Smooth muscle cell (in vitro differentiated cells): Measurements from ENCODE around the gene DIS3L2. TPM values are rescaled to one million over a fixed set of nuclear protein-coding genes. Genes with fewer than 3 reads are reported as not detected.

Source experiments
- DNase-seq: peaks from one replicate; lab custom pipeline; 2025; ENCODE audit not compliant: unreplicated experiment; lab: John Stamatoyannopoulos, UW
- H2AFZ ChIP-seq: fragments of 200-600 bp; sonication (generic); 2 replicates; pipeline ENCODE4 v1.6.0; 2016; ENCODE audit warnings: antibody characterized with exemption, low read depth, mild to moderate bottlenecking
- H3F3A ChIP-seq: fragments of 200-600 bp; sonication (generic); 2 replicates; pipeline ENCODE4 v1.6.0; 2017; ENCODE audit warnings: antibody characterized with exemption, low read depth
- H3K27ac ChIP-seq: fragments of 200-600 bp; sonication (generic); 2 replicates; pipeline ENCODE4 v1.5.1; 2016; ENCODE audit warnings: low read depth, mild to moderate bottlenecking
- H3K27me3 ChIP-seq: fragments of 200-600 bp; sonication (generic); 2 replicates; pipeline ENCODE4 v1.6.1; 2016; ENCODE audit warnings: low read depth, mild to moderate bottlenecking
- H3K36me3 ChIP-seq: fragments of 200-600 bp; sonication (generic); 2 replicates; pipeline ENCODE4 v1.5.1; 2016; ENCODE audit warnings: low read depth
- H3K4me1 ChIP-seq: fragments of 200-600 bp; sonication (generic); 2 replicates; pipeline ENCODE4 v1.5.1; 2016; ENCODE audit warnings: low read depth
- H3K4me2 ChIP-seq: fragments of 200-600 bp; sonication (generic); 2 replicates; pipeline ENCODE4 v1.6.0; 2016; ENCODE audit warnings: mild to moderate bottlenecking
- H3K4me3 ChIP-seq: fragments of 200-600 bp; sonication (generic); 2 replicates; pipeline ENCODE4 v1.5.1; 2016; ENCODE audit warnings: mild to moderate bottlenecking
- H3K79me2 ChIP-seq: fragments of 200-600 bp; sonication (generic); 2 replicates; pipeline ENCODE4 v1.6.0; 2016; ENCODE audit warnings: low read depth, mild to moderate bottlenecking
- H3K9ac ChIP-seq: fragments of 200-600 bp; sonication (generic); 2 replicates; pipeline ENCODE4 v1.6.0; 2016; ENCODE audit warnings: low read depth
- H3K9me3 ChIP-seq: fragments of 200-600 bp; sonication (generic); replicated peaks from 2 replicates; pipeline ENCODE4 v1.5.1; 2016; ENCODE audit warnings: low read depth
- H4K20me1 ChIP-seq: fragments of 200-600 bp; sonication (generic); 2 replicates; pipeline ENCODE4 v1.6.0; 2016; ENCODE audit warnings: low read depth
- CTCF ChIP-seq: fragments of 200-600 bp; sonication (generic); IDR thresholded peaks from 2 replicates; pipeline ENCODE4 v1.5.1; 2017; ENCODE audit warnings: borderline replicate concordance, mild to moderate bottlenecking, antibody characterized with exemption; ENCODE audit not compliant: insufficient read depth, poor library complexity, severe bottlenecking
- WGBS: methylation state at CpG from one replicate; pipeline ENCODE4 v1.1.7; 2016; ENCODE audit warnings: low lambda C conversion rate; 5-methylcytosine and 5-hydroxymethylcytosine counted together
- microRNA counts: library from miRNA; unstranded; fragments of <30 nt; microRNA quantifications from one replicate; lab custom pipeline; 2016
- microRNA-seq: library from miRNA; unstranded; fragments of <30 nt; microRNA quantifications from one replicate; pipeline ENCODE4, GENCODE V29; 2016; ENCODE audit warnings: borderline number of aligned reads
- polyA plus RNA-seq: library from polyadenylated mRNA; unstranded; fragments of >200 nt; fragmentation: Nextera tagmentation; extraction: Ambion mirVana; gene quantifications from 2 replicates; pipeline ENCODE4 v1.2.1, GENCODE V29; 2016
- small RNA-seq: library from RNA; depleted of rRNA; stranded (forward); fragments of <200 nt; gene quantifications from one replicate; pipeline ENCODE3, GENCODE V24; 2014
- total RNA-seq: library from RNA; depleted of rRNA; stranded (reverse); fragments of >200 nt; gene quantifications from 2 replicates; pipeline ENCODE4 v1.2.3, GENCODE V29; 2014

DIS3L2 gene
- total and polyA plus RNA-seq, 2 experiments from 2014 or later = 11.4 to 25.2 TPM

- H4K20me1 ChIP-seq = no peaks in the 10 kb centered on the region
- WGBS = 49% methylated on average over 22 of the region's 23 CpGs
- no peaks in the 10 kb centered on the region for H3K9me3 ChIP-seq
- peak overlapping the region; percentile 82 for H3K27ac ChIP-seq
- no peaks in the 10 kb centered on the region for H3K79me2 ChIP-seq
- peak overlapping the region; percentile 10 for H3K4me3 ChIP-seq
- H2AFZ ChIP-seq = no peak overlapping the region
- H3K4me2 ChIP-seq = peak overlapping the region; percentile 68
- peaks cover 15% of the 10 kb centered on the region for H3K4me1 ChIP-seq
- peaks cover 11% of the 10 kb centered on the region for H3K27me3 ChIP-seq
- DNase-seq = no peak
- H3K36me3 ChIP-seq = no peaks in the 10 kb centered on the region
- H3K9ac ChIP-seq = peak overlapping the region; percentile 67
- H3F3A ChIP-seq = peaks cover 7% of the 10 kb centered on the region
- no peak for TF ChIP-seq CTCF
These were observed 424.9 kb downstream of the DIS3L2 start for GRCh38 chr2:232386490-232386739.

MicroRNAs encoded within 50 kb of the gene (microRNA counts, 767-probe panel; counts per million panel counts)
- microRNA hsa-miR-562 (lab: Ali Mortazavi, UCI) = 183 counts per million

Small RNA genes lying within 50 kb of the gene (microRNA-seq; reads per million reads assigned to microRNA genes)
- not detected for gene MIR562

Small RNA genes lying within 50 kb of the gene (small RNA-seq; reads per million reads assigned to genes)
- gene AC068134.3 (not detected), gene AC068134.4 (not detected), gene MIR562 (not detected)

Other genes starting within 250 kb of the DIS3L2 start
- gene PDE6D, start 180.4 kb upstream of the DIS3L2 start, total RNA-seq = 30.0 and 54.9 TPM in 2 replicates
- gene PDE6D, start 180.4 kb upstream of the DIS3L2 start, polyA plus RNA-seq = 32.7 and 34.4 TPM in 2 replicates
- gene COPS7B, start 175.3 kb upstream of the DIS3L2 start, total RNA-seq = 27.2 and 29.7 TPM in 2 replicates
- 33.9 and 41.8 TPM in 2 replicates for gene COPS7B, start 175.3 kb upstream of the DIS3L2 start, polyA plus RNA-seq
- not detected in 2 replicates for gene NPPC, start 35.3 kb upstream of the DIS3L2 start, total RNA-seq
- 0.21 and 0.22 TPM in 2 replicates for gene NPPC, start 35.3 kb upstream of the DIS3L2 start, polyA plus RNA-seq